RWPE2 (cell line): ENCODE measurements around the gene TLK2.
"Not testable (repeated sequence)": the region's sequence is repeated elsewhere in the genome, so short reads cannot be mapped to it uniquely, and the experiment has no call there.

ENCODE experiments used
- ATAC-seq: fragments of 200-7000 bp; cut with Tn5 transposase; 3 replicates; pipeline ENCODE4 v1.9.1; 2021; ENCODE audit warnings: low read depth
- DNase-seq: peaks from one replicate; pipeline ENCODE4 v3.0.0-alpha.2; 2020; ENCODE audit warnings: low spot score
- H3K27ac ChIP-seq: fragments of 450-650 bp; 2 replicates; pipeline ENCODE4 v1.5.1; 2017; ENCODE audit warnings: mild to moderate bottlenecking; ENCODE audit not compliant: poor library complexity, severe bottlenecking
- H3K27me3 ChIP-seq: fragments of 250-450 bp; sonication (Bioruptor Pico); 2 replicates; pipeline ENCODE4 v1.5.1; 2021; ENCODE audit warnings: mild to moderate bottlenecking, moderate library complexity; ENCODE audit not compliant: insufficient read depth, poor library complexity, severe bottlenecking
- H3K36me3 ChIP-seq: fragments of 250-450 bp; sonication (Bioruptor Pico); 2 replicates; pipeline ENCODE4 v1.5.1; 2020; ENCODE audit warnings: low read depth, mild to moderate bottlenecking, moderate library complexity
- H3K4me1 ChIP-seq: fragments of 250-450 bp; sonication (Bioruptor Pico); 2 replicates; pipeline ENCODE4 v1.5.1; 2021; ENCODE audit warnings: mild to moderate bottlenecking, moderate library complexity; ENCODE audit not compliant: insufficient read depth, poor library complexity, severe bottlenecking
- H3K4me3 ChIP-seq: fragments of 250-450 bp; sonication (Bioruptor Pico); 2 replicates; pipeline ENCODE4 v1.5.1; 2021; ENCODE audit warnings: mild to moderate bottlenecking, moderate library complexity; ENCODE audit not compliant: severe bottlenecking
- H3K9me3 ChIP-seq: fragments of 250-450 bp; sonication (Bioruptor Pico); 2 replicates; pipeline ENCODE4 v1.5.1; 2021; ENCODE audit warnings: mild to moderate bottlenecking, moderate library complexity; ENCODE audit not compliant: severe bottlenecking
- TF ChIP-seq, protein P1 (sequence below): fragments of 450-650 bp; IDR thresholded peaks from one replicate; pipeline ENCODE4 v1.5.1; 2017; ENCODE audit warnings: mild to moderate bottlenecking, moderate library complexity; ENCODE audit not compliant: poor library complexity, severe bottlenecking

The TLK2 gene

DNA sequence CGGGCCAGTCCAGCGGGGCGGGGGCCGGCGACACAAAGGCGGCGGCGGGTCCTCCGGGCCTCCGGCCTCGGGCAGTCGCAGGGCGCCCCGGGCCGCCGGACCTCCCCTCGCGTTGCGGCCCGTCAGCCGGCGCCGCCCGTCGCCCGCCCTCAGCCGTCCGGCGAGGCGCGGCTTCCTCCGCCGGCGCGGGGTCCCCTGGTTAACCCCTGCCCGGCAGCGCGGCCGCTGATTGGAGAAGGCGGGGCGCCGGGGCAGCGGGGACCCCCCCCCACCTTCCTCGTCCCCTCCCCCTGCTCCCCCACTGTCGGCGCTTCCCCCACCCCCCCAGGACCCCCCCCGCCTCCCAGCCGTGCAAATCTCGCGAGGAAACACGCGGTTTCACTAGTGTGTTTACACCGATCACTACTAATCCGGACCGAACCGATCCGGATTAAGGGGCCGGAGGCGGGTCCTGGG is at the start of gene TLK2:
Gene TLK2 (plus strand): TSS at position 402 of the 456 bp plus-strand sequence. CDS start 2,301 bp downstream, outside the sequence.
- peak; percentile 84 for ATAC-seq
- Histone ChIP-seq H3K27ac (peak within 1 kb of the TSS; percentile 73), H3K9me3 (no peaks in the 10 kb centered on the region), H3K4me1 (peaks cover 2% of the 10 kb centered on the region), H3K27me3 (no peaks in the 10 kb centered on the region), H3K4me3 (peak within 1 kb of the TSS; percentile 99), H3K36me3 (peaks cover 8% of the 10 kb centered on the region)
- TF ChIP-seq, protein P1, sequence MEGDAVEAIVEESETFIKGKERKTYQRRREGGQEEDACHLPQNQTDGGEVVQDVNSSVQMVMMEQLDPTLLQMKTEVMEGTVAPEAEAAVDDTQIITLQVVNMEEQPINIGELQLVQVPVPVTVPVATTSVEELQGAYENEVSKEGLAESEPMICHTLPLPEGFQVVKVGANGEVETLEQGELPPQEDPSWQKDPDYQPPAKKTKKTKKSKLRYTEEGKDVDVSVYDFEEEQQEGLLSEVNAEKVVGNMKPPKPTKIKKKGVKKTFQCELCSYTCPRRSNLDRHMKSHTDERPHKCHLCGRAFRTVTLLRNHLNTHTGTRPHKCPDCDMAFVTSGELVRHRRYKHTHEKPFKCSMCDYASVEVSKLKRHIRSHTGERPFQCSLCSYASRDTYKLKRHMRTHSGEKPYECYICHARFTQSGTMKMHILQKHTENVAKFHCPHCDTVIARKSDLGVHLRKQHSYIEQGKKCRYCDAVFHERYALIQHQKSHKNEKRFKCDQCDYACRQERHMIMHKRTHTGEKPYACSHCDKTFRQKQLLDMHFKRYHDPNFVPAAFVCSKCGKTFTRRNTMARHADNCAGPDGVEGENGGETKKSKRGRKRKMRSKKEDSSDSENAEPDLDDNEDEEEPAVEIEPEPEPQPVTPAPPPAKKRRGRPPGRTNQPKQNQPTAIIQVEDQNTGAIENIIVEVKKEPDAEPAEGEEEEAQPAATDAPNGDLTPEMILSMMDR: no peak
- peak; percentile 80 for DNase-seq

- H3K9me3 ChIP-seq, H3K4me3 ChIP-seq, ATAC-seq, H3K4me1 ChIP-seq, DNase-seq, H3K27ac ChIP-seq, H3K27me3 ChIP-seq: not testable (repeated sequence)
- peaks cover 32% of the 10 kb centered on the region for H3K36me3 ChIP-seq
These were observed 43.4 kb upstream of the TLK2 start for GRCh38 chr17:62435251-62435650.

DNA sequence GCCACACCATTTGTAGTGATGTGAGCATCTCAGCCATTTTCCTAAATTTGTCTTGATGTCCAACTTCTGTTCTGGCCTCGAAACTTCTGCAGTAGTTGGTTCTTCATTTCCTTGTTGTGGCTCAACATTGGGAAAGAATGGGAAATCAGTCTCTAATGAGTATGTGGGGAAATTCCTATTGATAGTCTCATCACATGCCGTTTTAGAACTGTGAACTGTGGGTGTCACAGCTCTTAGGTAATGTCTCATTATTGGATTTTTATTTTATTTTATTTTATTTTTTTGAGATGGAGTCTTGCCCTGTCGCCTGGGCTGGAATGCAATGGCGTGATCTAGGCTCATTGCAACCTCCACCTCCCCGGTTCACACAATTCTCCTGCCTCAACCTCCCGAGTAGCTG is 37.4 kb upstream of the TLK2 start:
- not testable (repeated sequence) for ATAC-seq, H3K9me3 ChIP-seq, H3K27me3 ChIP-seq, H3K27ac ChIP-seq, DNase-seq, H3K4me1 ChIP-seq, H3K4me3 ChIP-seq
- H3K36me3 ChIP-seq: peaks cover 48% of the 10 kb centered on the region

DNA sequence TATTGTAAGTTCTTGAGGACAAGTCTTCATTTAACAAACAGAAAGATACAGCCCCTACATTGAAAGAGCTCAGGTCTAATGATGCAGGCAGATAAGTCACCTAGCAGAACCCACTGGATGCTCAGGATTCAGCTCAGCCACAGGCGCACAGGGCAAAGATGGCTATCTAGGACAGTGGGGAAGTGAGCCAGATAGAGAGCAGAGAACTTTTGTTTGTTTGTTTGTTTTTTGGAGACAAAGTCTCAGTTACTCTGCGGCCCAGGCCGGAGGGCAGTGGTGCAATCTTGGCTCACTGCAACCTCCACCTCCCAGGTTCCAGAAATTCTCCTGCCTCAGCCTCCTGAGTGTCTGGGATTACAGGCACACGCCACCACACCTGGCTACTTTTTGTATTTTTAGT is 34.6 kb upstream of the TLK2 start:
- Histone ChIP-seq H3K27me3 (no peaks in the 10 kb centered on the region), H3K9me3 (no peaks in the 10 kb centered on the region), H3K4me3 (no peak overlapping the region), H3K36me3 (peaks cover 72% of the 10 kb centered on the region), H3K4me1 (no peaks in the 10 kb centered on the region), H3K27ac (no peak overlapping the region)
- ATAC-seq (no peak), DNase-seq (no peak)
- TF ChIP-seq, protein P1: no peak

- ATAC-seq, H3K9me3 ChIP-seq, DNase-seq, H3K4me3 ChIP-seq, H3K4me1 ChIP-seq, H3K27ac ChIP-seq, H3K27me3 ChIP-seq: not testable (repeated sequence)
- peaks cover 66% of the 10 kb centered on the region for H3K36me3 ChIP-seq
These were observed 32.8 kb upstream of the TLK2 start for GRCh38 chr17:62445791-62446190.

DNA sequence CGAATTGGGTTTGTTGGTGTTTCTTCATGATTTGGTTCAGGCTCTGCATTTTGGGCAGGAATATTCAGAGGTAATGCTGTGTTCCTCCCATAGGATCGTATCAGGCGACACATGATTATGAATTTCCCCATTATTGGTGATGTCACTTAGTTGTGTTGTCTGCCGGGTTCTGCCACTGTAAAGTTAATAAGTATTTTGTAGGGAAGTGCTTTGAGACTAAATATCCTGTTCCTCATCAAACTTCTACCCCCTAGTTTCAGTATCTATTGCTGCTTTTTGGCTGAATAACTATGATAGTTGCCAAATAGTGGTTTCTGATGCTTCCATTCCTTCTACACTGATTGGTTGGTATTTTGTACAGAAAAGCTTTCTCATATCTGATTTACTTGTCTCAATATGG is 26.4 kb upstream of the TLK2 start:
- not testable (repeated sequence) for H3K4me1 ChIP-seq, H3K27me3 ChIP-seq, ATAC-seq, H3K27ac ChIP-seq, H3K4me3 ChIP-seq, DNase-seq, H3K9me3 ChIP-seq
- H3K36me3 ChIP-seq: peaks cover 17% of the 10 kb centered on the region

- H3K27ac ChIP-seq, H3K9me3 ChIP-seq, DNase-seq, H3K27me3 ChIP-seq, H3K36me3 ChIP-seq, H3K4me3 ChIP-seq, H3K4me1 ChIP-seq, ATAC-seq: not testable (repeated sequence)
These were observed 25.6 kb upstream of the TLK2 start for GRCh38 chr17:62453041-62453440.

- H3K27me3 ChIP-seq, H3K36me3 ChIP-seq, H3K4me3 ChIP-seq, H3K27ac ChIP-seq, H3K9me3 ChIP-seq, ATAC-seq, H3K4me1 ChIP-seq, DNase-seq: not testable (repeated sequence)
These were observed 25.0 kb upstream of the TLK2 start for GRCh38 chr17:62453656-62454055.

DNA sequence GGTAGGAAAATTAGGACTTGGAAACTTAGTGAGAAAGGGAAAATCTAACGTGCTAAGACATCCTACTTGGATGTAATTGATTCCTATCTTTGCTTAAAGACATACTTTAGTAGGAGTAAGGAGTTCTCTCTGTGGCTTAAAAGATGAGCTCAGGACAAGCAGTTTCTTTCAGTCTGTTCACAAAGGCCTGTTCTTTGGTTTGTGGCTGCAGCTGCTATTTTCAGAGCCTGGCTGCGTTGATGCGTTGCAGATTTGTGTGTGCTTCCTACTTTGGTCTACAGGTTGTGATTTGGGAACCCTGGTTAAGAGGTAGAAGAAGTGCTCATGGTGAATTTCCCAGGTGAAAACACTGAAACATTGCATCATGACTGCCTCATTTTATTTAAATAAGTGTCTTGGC is 24.5 kb upstream of the TLK2 start:
- H3K36me3 ChIP-seq, H3K27ac ChIP-seq, ATAC-seq, H3K9me3 ChIP-seq, H3K4me1 ChIP-seq, DNase-seq, H3K4me3 ChIP-seq, H3K27me3 ChIP-seq: not testable (repeated sequence)
